ENCODE results near the gene CFAP54. TPM values are rescaled to one million over a fixed set of nuclear protein-coding genes. Genes with fewer than 3 reads are reported as not detected.
"Not testable (repeated sequence)": the region's sequence is repeated elsewhere in the genome, so short reads cannot be mapped to it uniquely, and the experiment has no call there.

CFAP54 gene
- total RNA-seq, 1 experiment from 2014 or later, result 0.16 TPM

DNA sequence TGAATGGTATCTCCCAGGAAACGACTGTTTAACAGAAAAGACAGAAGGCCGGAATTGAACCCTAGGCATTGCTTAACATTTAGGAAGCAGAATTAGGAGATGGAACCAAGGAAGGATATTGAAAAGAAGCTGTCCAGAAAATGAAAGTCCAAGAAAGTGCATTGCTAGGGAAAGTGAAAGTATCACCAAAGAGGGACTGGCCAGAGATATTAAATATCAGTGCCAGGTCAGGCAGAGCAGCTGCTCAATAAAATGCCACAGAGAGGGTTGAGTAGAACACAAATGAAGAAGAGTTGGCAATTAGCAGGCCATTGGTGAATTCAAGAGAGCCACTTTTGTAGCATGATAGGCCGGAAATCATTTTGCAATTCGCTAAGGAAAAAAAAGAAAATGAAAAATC lies 101.6 kb downstream of the CFAP54 start:
- H3K27ac ChIP-seq, result no peak overlapping the region
- DNase-seq, result no peak
- no peaks in the 10 kb centered on the region for H3K27me3 ChIP-seq
- no peaks in the 10 kb centered on the region for H3K9me3 ChIP-seq (replicated peaks)
- H3K4me3 ChIP-seq, result no peak overlapping the region
- no peaks in the 10 kb centered on the region; the same call in 1 of the 2 replicates for H3K36me3 ChIP-seq
- no peaks in the 10 kb centered on the region for H3K4me1 ChIP-seq

DNA sequence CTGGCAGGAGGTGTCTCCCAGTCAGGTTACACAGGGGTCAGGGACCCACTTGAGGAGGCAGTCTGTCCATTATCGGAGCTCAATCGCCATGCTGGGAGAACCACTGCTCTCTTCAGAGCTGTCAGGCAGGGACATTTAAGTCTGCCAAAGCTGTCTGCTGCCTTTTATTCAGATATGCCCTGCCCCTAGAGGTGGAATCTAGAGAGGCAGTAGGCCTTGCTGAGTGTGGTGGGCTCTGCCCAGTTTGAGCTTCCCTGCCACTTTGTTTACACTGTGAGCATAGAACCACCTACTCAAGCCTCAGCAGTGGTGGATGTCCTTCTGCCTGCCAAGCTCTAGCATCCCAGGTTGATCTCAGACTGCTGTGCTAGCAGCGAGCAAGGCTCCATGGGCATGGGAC lies 115.0 kb downstream of the CFAP54 start:
- not testable (repeated sequence) for H3K4me1 ChIP-seq; H3K27ac ChIP-seq; H3K4me3 ChIP-seq; H3K9me3 ChIP-seq (replicated peaks); H3K27me3 ChIP-seq; DNase-seq; H3K36me3 ChIP-seq

DNA sequence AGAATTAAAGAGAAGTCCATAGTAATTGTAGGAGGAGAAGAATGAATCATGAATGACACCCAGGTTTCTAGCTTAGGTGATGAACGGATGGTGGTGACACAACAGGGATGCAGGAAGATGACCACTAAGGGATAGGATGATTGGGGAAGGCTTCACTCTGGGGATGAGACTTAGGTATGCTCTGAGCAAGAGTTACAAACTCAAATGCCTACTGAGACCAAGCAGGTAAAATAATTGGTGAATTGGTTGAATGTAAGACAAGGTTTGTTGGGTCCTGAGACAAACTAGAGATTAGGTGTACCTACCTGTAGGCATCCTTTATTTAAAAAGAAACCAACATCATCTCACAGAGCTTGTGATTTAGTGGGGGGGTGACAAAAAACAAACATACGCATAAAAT lies 116.3 kb downstream of the CFAP54 start:
- DNase-seq, result no peak
- 0 out of 2 replicates have a peak, but pooled peaks cover 7% of the 10 kb centered on the region for H3K27me3 ChIP-seq
- H3K27ac ChIP-seq, result no peak overlapping the region
- no peak overlapping the region for H3K4me3 ChIP-seq
- no peaks in the 10 kb centered on the region for H3K4me1 ChIP-seq
- no peaks in the 10 kb centered on the region for H3K36me3 ChIP-seq
- H3K9me3 ChIP-seq (replicated peaks), result no peaks in the 10 kb centered on the region

DNA sequence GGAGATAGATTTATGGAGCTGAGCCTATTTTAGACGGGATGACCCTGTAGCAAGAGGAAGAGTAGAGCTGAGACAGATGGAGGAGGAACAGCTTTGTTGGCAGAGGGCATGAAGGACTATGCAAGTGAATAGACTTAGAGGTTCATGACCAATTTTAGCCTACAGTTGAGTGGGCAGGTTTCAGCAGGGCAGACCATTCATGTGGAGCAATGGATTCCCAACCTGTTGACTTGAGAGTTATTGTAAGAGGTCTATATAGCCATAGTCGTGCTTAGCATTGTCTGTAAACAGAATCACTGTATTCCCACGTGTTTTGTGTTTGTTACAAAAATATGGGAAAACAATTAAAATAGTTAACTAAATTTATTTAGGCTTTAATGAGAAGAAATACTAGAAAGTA lies 116.8 kb downstream of the CFAP54 start:
- H3K36me3 ChIP-seq, result no peaks in the 10 kb centered on the region

DNA sequence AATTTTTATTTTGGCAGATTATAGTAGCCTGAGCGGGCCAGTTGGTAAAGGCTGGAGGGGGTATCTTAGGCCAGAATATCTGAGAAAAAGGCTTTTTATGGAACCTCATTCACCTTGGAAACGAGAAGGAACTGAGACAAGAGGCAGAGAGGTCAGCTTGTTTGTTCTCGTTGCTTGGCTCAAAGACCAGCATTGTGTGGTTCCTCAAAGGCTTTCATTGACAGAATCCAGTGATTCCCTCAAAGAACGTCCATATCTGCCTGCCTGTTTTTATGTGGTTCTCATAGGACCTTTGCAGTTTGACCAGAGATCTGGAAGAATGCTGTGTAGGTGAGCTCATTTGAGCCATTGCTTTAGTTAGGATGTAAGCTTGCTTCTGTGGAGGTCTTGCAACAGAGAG lies 117.3 kb downstream of the CFAP54 start:
- no peak for DNase-seq
- no peak overlapping the region for H3K27ac ChIP-seq
- no peaks in the 10 kb centered on the region for H3K4me1 ChIP-seq
- H3K36me3 ChIP-seq, result no peaks in the 10 kb centered on the region
- 0 out of 2 replicates have a peak, but pooled peaks cover 7% of the 10 kb centered on the region for H3K27me3 ChIP-seq
- H3K9me3 ChIP-seq (replicated peaks), result no peaks in the 10 kb centered on the region
- no peak overlapping the region for H3K4me3 ChIP-seq

More for the DNA sequence above, 116.8 kb downstream of the CFAP54 start:
- Histone ChIP-seq H3K9me3 (replicated peaks) (no peaks in the 10 kb centered on the region), H3K27me3 (0 out of 2 replicates have a peak, but pooled peaks cover 7% of the 10 kb centered on the region), H3K27ac (no peak overlapping the region), H3K4me3 (no peak overlapping the region), H3K4me1 (no peaks in the 10 kb centered on the region)
- DNase-seq, result no peak

DNA sequence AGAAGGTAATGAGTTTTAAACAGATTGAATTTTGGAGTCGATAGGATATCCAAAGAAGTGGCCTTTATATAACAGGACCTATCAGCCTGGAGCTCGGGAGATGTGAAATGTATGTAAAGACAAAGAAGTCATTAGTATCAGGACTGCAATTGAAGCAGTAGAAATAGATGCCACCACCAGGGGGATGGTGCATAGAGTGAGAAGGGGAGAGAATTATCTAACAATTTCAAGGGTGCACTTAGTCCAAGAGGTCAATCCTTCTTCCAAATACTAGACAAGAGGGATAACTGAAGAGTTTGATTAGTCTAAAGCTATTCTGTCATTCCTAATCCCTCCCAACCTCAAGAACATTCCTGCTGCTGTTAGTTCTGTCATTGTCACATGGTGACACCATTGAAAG lies 127.8 kb downstream of the CFAP54 start:
- H3K27me3 ChIP-seq, result no peaks in the 10 kb centered on the region
- no peak overlapping the region for H3K27ac ChIP-seq
- no peaks in the 10 kb centered on the region for H3K4me1 ChIP-seq
- DNase-seq, result no peak
- no peaks in the 10 kb centered on the region for H3K36me3 ChIP-seq
- H3K9me3 ChIP-seq (replicated peaks), result no peaks in the 10 kb centered on the region
- H3K4me3 ChIP-seq, result no peak overlapping the region

DNA sequence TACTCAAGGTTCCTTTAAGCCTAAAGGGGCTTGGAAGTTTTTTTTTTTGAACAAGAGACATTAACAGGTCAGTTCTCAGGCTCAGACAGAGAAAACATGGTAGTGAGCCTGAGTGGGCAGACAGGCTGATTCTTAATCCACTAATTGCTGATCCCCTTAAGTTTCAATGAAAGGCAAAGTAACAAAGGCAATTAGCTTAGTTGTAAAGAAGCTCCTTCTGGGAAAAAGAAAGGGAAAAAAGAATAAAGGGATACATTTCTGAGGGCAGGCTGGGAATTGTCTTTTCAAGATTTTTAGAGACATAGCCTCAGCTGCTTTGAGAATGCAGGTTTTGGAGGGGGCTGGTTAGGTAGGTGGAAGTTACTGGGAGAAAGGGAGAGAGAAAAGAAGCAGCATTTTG lies 133.8 kb downstream of the CFAP54 start:
- no peak overlapping the region for H3K27ac ChIP-seq
- H3K27me3 ChIP-seq, result no peaks in the 10 kb centered on the region
- no peaks in the 10 kb centered on the region for H3K9me3 ChIP-seq (replicated peaks)
- no peaks in the 10 kb centered on the region for H3K36me3 ChIP-seq
- H3K4me1 ChIP-seq, result no peaks in the 10 kb centered on the region
- H3K4me3 ChIP-seq, result no peak overlapping the region
- no peak for DNase-seq

DNA sequence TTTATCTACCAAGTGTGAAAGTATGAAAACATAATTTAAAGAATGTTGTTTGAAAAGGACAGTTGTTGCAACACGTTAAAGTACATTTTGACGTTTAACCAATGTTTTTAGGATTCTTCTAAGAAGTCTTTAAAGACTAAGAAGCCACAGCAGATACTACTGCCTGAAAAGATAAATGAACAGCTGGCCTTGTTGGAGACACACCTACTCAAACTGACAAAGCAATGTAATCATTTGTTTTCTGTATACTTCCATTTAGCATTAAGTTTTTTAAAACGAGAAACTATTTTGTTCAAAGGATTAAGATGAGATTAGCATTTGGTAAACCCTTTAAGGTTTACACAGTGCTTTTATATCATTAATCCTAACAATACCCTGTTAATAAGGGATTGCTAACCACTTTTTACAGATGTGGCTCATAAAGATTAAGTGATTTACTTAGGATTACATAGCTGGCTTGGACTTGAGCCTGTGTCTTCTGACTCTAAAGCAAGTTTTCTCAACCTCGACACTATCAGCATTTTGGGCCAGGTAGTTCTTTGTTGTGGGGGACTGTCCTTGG lies 134.4 kb downstream of the CFAP54 start:
- Histone ChIP-seq H3K36me3 (no peaks in the 10 kb centered on the region), H3K4me3 (no peak overlapping the region), H3K27me3 (no peaks in the 10 kb centered on the region), H3K9me3 (replicated peaks) (no peaks in the 10 kb centered on the region), H3K4me1 (no peaks in the 10 kb centered on the region), H3K27ac (no peak overlapping the region)
- DNase-seq, result no peak

DNA sequence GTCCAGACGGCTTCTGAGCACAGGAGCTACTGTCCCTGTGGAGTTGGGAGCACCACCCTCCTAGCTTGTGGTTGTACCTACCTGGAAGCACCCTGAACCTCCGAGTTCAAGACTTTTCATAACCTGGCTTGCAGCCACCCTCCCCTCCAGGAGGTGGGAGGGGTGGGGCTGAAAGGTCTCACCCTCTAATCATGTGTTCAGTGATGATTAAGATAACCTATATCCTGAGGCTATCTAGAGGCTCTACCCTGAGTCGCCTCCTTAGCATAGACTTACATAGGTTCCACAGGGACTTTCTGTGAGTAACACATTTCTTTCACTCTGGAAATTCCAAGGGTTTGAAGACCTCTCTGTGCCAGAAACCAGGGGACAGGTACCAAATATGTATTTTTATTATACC lies 146.5 kb downstream of the CFAP54 start:
- DNase-seq, result no peak
- Histone ChIP-seq H3K4me3 (no peak overlapping the region), H3K4me1 (no peaks in the 10 kb centered on the region), H3K9me3 (replicated peaks) (no peaks in the 10 kb centered on the region), H3K27ac (no peak overlapping the region), H3K27me3 (no peaks in the 10 kb centered on the region), H3K36me3 (no peaks in the 10 kb centered on the region)

DNA sequence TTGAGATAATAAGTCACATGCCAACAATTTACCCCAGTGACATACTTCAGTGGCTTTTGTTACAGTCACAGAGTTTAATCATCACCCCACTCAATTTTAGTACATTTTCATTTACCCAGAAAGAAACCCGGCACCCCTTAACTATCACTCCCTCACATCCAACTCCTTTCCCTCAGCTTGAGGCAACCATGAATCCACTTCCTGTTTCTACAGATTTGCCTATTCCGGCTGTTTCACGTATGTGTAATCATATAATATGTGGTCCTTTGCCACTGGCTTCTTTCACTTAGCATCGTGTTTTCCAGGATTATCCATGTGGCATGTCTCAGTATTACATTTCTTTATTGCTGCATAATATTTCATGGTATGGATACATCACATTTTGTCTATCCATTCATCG lies 147.5 kb downstream of the CFAP54 start:
- Histone ChIP-seq H3K9me3 (replicated peaks) (no peaks in the 10 kb centered on the region), H3K27me3 (no peaks in the 10 kb centered on the region), H3K4me1 (no peaks in the 10 kb centered on the region), H3K36me3 (no peaks in the 10 kb centered on the region), H3K27ac (no peak overlapping the region), H3K4me3 (no peak overlapping the region)
- no peak for DNase-seq

DNA sequence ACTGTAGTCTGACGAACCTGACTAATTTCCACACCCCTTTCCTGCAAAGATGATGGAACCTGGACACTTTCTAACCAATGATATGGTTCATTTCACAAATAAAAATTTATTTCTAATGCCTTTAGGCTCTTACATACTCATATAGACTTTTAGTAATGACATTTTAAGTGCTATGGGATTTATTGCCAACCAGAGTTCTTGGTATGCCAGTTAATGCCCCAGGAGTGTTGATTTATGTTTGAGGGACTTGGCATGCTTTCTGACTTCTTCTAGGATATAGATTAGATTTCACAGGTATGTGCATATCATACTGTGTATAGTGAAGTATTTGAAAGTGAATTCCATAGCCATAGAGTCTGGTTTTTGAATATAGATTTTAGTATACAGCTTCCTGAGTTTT lies 159.5 kb downstream of the CFAP54 start:
- H3K27me3 ChIP-seq, result no peaks in the 10 kb centered on the region
- H3K27ac ChIP-seq, result no peak overlapping the region
- H3K36me3 ChIP-seq, result no peaks in the 10 kb centered on the region
- no peaks in the 10 kb centered on the region for H3K4me1 ChIP-seq
- H3K4me3 ChIP-seq, result no peak overlapping the region
- DNase-seq, result no peak
- no peaks in the 10 kb centered on the region for H3K9me3 ChIP-seq (replicated peaks)

DNA sequence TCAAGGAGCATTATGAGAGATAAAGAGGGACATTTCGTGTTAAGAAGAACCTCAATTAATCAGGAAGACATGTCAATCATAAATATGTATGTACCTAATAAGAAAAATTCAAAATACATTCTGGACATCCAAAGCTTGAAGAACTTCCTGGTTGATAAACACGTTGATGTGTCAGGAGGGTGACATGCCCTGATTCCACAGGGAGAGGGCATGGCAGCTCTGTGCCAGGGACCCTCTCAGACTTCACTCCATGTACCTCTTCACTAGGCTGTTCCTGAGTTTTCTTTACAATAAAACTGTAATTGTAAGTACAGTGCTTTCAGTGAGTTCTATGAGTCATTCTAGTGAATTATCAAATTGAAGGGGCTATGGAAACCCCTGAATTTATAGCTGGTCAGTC lies 163.5 kb downstream of the CFAP54 start:
- Histone ChIP-seq H3K4me1 (no peaks in the 10 kb centered on the region), H3K36me3 (no peaks in the 10 kb centered on the region), H3K27ac (no peak overlapping the region), H3K9me3 (replicated peaks) (no peaks in the 10 kb centered on the region), H3K27me3 (no peaks in the 10 kb centered on the region), H3K4me3 (no peak overlapping the region)
- DNase-seq, result no peak

DNA sequence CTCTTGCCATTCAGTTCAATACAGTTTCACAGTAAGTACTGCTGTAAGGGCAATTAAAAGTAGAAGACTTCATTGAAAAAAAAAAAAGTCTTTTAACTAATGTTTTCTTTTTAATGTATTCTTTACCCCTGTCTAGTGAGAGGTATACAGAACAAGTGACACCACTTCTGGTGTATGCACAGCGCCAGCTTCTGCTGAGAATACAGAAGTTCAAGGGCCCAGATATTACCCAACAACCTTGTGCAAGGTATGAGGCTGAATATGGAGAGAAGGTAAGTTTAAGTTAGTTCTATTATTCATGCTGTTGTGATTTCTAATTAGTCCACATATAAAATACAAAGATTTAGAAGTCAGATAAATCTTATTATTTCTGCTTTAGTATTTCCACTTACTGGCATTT lies 168.7 kb downstream of the CFAP54 start:
- DNase-seq, result no peak
- Histone ChIP-seq H3K27me3 (no peaks in the 10 kb centered on the region), H3K4me1 (no peaks in the 10 kb centered on the region), H3K9me3 (replicated peaks) (no peaks in the 10 kb centered on the region), H3K27ac (no peak overlapping the region), H3K4me3 (no peak overlapping the region), H3K36me3 (no peaks in the 10 kb centered on the region)

DNA sequence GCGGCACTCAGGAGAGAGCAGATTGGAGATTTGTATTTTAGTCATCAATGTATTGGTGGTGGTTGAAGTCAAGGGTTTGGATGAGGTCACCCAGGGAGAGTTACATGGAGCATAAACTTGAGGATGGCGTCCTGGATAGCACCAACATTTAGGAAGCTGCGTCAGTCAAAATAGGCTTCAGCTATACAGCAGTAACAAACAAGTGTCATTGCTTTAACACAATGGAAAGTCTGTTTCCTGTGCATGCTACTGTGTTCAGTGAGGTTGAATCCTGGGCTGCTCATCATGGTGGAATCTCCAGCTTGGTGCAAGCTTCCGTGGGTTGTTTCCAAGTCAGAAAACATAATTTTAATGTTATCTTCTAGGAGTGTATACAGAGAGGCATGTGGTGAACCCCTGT lies 180.4 kb downstream of the CFAP54 start:
- no peak overlapping the region for H3K27ac ChIP-seq
- no peaks in the 10 kb centered on the region for H3K4me1 ChIP-seq
- no peaks in the 10 kb centered on the region for H3K9me3 ChIP-seq (replicated peaks)

DNA sequence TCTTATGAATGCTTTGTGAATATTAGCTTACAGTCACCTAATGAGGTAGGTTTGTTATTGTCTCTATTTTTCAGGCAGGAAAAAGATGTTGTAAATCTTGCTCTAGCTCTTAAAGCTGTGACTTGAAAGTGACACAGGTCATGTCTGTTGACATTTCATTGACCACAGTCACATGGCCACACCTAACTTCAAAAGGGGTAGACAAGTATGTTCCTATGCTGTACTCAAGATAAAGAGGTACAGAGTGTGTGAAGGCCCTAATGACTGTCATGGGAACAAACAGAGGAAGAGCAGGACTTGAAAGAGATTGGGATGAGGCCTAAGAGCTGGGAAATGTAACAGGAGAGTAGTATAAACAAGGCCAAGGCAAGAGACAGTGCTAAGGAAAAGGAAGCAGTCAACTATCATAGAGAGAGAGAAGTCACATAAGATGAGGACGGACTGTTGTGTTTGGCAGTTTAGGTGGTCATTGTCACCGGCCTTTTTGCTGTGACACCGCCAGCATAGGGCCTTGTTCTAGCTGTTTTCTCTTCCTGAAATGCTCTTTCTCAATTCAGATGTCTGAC lies 181.0 kb downstream of the CFAP54 start:
- H3K9me3 ChIP-seq (replicated peaks), result no peaks in the 10 kb centered on the region
- H3K36me3 ChIP-seq, result no peaks in the 10 kb centered on the region
- no peak overlapping the region for H3K4me3 ChIP-seq
- no peak for DNase-seq
- H3K4me1 ChIP-seq, result no peaks in the 10 kb centered on the region
- H3K27me3 ChIP-seq, result no peaks in the 10 kb centered on the region
- H3K27ac ChIP-seq, result no peak overlapping the region

More for the DNA sequence above, 180.4 kb downstream of the CFAP54 start:
- Histone ChIP-seq H3K27me3 (no peaks in the 10 kb centered on the region), H3K36me3 (no peaks in the 10 kb centered on the region), H3K4me3 (no peak overlapping the region)
- no peak for DNase-seq

DNA sequence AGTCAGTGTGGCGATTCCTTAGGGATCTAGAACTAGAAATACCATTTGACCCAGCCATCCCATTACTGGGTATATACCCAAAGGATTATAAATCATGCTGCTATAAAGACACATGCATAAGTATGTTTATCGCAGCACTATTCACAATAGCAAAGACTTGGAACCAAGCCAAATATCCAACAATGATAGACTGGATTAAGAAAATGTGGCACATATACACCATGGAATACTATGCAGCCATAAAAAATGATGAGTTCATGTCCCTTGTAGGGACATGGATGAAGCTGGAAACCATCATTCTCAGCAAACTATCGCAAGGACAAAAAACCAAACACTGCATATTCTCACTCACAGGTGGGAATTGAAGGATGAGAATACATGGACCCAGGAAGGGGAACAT lies 186.1 kb downstream of the CFAP54 start:
- not testable (repeated sequence) for H3K9me3 ChIP-seq (replicated peaks); H3K27ac ChIP-seq; H3K27me3 ChIP-seq; H3K4me3 ChIP-seq; DNase-seq; H3K4me1 ChIP-seq; H3K36me3 ChIP-seq
